ENCODE measurements around the gene HELZ.

DNA sequence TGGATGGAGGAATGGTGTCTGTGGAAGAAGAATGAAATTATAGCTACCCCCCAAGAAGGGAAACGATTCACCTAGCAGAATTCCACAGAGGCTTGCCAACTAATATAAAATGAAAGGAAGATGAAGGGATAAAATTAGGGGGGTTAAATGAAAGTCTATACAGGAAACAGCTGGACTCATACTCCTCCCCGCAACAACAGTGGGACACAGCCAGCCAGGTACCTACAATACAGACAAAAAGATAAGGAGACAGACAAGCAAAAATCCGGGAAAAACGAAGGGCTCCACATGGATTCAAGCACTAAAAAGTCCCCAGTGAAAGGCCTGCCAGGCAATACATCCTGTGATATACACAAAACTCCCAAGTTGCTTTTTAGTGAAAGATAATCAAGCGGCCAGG, 152.7 kb downstream of the HELZ start:
- TF ChIP-seq FOSL1 (IDR thresholded peaks at IDR 0.05; ENCODE audit: low read depth) = no peak
- TF ChIP-seq, protein P1, sequence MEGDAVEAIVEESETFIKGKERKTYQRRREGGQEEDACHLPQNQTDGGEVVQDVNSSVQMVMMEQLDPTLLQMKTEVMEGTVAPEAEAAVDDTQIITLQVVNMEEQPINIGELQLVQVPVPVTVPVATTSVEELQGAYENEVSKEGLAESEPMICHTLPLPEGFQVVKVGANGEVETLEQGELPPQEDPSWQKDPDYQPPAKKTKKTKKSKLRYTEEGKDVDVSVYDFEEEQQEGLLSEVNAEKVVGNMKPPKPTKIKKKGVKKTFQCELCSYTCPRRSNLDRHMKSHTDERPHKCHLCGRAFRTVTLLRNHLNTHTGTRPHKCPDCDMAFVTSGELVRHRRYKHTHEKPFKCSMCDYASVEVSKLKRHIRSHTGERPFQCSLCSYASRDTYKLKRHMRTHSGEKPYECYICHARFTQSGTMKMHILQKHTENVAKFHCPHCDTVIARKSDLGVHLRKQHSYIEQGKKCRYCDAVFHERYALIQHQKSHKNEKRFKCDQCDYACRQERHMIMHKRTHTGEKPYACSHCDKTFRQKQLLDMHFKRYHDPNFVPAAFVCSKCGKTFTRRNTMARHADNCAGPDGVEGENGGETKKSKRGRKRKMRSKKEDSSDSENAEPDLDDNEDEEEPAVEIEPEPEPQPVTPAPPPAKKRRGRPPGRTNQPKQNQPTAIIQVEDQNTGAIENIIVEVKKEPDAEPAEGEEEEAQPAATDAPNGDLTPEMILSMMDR (IDR thresholded peaks at IDR 0.05 in 2 of 3, conservative IDR thresholded peaks at IDR 0.05 in 1 of 3; ENCODE audit: borderline replicate concordance in 1 of 3, insufficient read depth in 1 of 3, low read depth in 2 of 3, low read length in 2 of 3) = no peak
- no peak for TF ChIP-seq EZH2 (IDR thresholded peaks at IDR 0.05)
- no peak for TF ChIP-seq EZH2phosphoT487 (IDR thresholded peaks at IDR 0.05; ENCODE audit: borderline replicate concordance)
- no peak for TF ChIP-seq MAX (IDR thresholded peaks at IDR 0.05)
- TF ChIP-seq CEBPB (IDR thresholded peaks at IDR 0.05; ENCODE audit: low read depth) = no peak
- TF ChIP-seq POLR2A (IDR thresholded peaks at IDR 0.05; ENCODE audit: borderline replicate concordance, extremely low read depth, insufficient read depth, insufficient read length) = no peak
- TF ChIP-seq RAD21 (IDR thresholded peaks at IDR 0.05; ENCODE audit: low read depth) = no peak
- no peak for TF ChIP-seq REST (IDR thresholded peaks at IDR 0.05; ENCODE audit: low read depth)
- TF ChIP-seq SP1 (IDR thresholded peaks at IDR 0.05; ENCODE audit: low read depth) = no peak
